GM18867 (cell line): ENCODE measurements around the gene DNAJC3.
"Not testable (repeated sequence)": the region's sequence is repeated elsewhere in the genome, so short reads cannot be mapped to it uniquely, and the experiment has no call there.

Experiments
- ATAC-seq: cut with Tn5 transposase; IDR thresholded peaks from one replicate; pipeline ENCODE4 v1.9.1; 2021; ENCODE audit warnings: mild to moderate bottlenecking, moderate library complexity; ENCODE audit not compliant: unreplicated experiment

Gene DNAJC3

GRCh38 chr13:95671597-95671996, 5.3 kb upstream of the DNAJC3 start:
- no peak for ATAC-seq

- peak; percentile 7 for ATAC-seq
Measured at GRCh38 chr13:95676105-95676761, 706 bp upstream of the DNAJC3 start.

GRCh38 chr13:95677564-95678266, 776 bp downstream of the DNAJC3 start:
- ATAC-seq: no peak

GRCh38 chr13:95678967-95679366, 2.0 kb downstream of the DNAJC3 start:
- ATAC-seq: no peak

- ATAC-seq: no peak
Measured at GRCh38 chr13:95679722-95680121, 2.8 kb downstream of the DNAJC3 start.

GRCh38 chr13:95684418-95684817, 7.5 kb downstream of the DNAJC3 start:
- no peak for ATAC-seq

GRCh38 chr13:95684960-95685359, 8.0 kb downstream of the DNAJC3 start:
- ATAC-seq: not testable (repeated sequence)

- no peak for ATAC-seq
Measured at GRCh38 chr13:95689582-95689926, 12.6 kb downstream of the DNAJC3 start.

GRCh38 chr13:95690986-95691385, 14.0 kb downstream of the DNAJC3 start:
- not testable (repeated sequence) for ATAC-seq

GRCh38 chr13:95697052-95697680, 20.2 kb downstream of the DNAJC3 start:
- ATAC-seq: no peak

- no peak for ATAC-seq
Measured at GRCh38 chr13:95698047-95698749, 21.3 kb downstream of the DNAJC3 start.

GRCh38 chr13:95703576-95703975, 26.6 kb downstream of the DNAJC3 start:
- ATAC-seq: no peak

- no peak for ATAC-seq
Measured at GRCh38 chr13:95704510-95704909, 27.6 kb downstream of the DNAJC3 start.

GRCh38 chr13:95706356-95706755, 29.4 kb downstream of the DNAJC3 start:
- ATAC-seq: no peak

GRCh38 chr13:95707035-95707434, 30.1 kb downstream of the DNAJC3 start:
- ATAC-seq: no peak

- ATAC-seq: no peak
Measured at GRCh38 chr13:95707442-95708390, 30.8 kb downstream of the DNAJC3 start.

- no peak for ATAC-seq
Measured at GRCh38 chr13:95708391-95708774, 31.4 kb downstream of the DNAJC3 start.

- no peak for ATAC-seq
Measured at GRCh38 chr13:95708811-95709500, 32.0 kb downstream of the DNAJC3 start.

GRCh38 chr13:95710313-95710712, 33.4 kb downstream of the DNAJC3 start:
- no peak for ATAC-seq

GRCh38 chr13:95712846-95713245, 35.9 kb downstream of the DNAJC3 start:
- not testable (repeated sequence) for ATAC-seq
